Hypothalamus (tissue), 51 donors: ENCODE measurements around the gene DNAJC10.

Source experiments
- DNase-seq, 51 donors: peaks; one replicate each; lab custom pipeline; 2025; lab: John Stamatoyannopoulos, UW

Gene DNAJC10

DNA sequence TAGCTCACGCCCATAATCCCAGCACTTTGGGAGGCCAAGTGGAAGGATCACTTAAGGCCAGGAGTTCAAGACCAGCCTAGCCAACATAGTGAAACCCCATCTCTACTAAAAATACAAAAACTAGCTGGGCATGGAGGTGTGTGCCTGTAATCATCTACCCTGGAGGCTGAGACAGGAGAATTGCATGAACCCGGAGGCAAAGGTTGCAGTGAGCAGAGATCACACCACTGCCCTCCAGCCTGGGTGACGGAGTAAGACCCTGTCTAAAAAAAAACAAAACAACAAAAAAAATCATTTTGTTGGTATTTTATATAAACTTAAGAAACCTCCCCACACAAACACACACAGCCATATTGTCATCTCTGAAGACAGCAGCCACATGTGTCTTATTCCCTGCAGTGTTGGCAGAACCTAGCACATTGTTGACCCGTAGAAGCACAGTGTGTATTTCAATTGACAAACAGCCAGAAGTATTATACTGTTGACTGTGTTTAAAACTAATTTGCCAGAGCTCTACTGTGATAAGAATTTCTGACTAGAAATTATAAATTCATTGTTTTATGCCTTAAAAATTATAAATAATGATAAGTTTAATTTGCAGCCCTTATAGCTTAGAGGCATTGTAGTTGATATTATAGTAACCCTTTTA, 68.1 kb downstream of the DNAJC10 start:
- no peak for DNase-seq

DNA sequence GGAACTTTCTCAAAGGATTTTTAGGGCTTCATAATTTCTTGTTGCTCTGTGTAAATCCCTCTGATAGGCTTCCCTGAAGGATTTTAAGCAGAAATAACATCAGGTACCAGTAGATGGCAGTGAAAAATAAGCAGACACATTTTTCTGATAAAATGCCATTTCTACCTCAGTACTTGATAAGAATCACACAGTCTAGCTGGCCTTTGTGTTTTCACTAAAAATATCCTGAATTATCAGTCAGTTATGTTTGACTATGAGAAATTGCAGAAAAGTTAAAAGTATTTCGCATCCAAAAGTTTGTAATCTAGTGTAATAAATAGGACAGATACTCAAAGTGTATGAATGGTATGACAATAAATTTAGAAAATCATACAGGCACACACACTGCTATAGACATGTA, 68.7 kb downstream of the DNAJC10 start:
- DNase-seq: peak in 1 of 51 donors; percentile 9

DNA sequence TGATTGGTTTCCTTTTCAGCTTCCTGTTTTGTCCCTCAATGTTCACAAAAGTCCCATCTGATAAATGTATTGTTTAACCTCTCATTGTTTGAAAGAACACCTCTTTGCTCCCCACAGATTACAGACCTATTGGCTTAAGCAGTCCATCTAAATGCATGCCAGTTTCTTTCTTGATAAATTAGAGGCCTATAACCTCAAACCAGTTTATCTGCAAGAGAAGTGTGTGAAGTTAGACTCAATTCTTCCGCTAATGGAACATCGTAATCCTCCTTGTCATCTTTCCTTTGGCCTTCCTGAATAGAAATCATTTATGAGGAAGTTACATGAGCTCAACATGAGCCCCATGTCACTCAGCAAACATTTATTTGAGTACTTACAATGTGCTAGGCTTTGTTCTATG, 76.4 kb downstream of the DNAJC10 start:
- no peak for DNase-seq

DNA sequence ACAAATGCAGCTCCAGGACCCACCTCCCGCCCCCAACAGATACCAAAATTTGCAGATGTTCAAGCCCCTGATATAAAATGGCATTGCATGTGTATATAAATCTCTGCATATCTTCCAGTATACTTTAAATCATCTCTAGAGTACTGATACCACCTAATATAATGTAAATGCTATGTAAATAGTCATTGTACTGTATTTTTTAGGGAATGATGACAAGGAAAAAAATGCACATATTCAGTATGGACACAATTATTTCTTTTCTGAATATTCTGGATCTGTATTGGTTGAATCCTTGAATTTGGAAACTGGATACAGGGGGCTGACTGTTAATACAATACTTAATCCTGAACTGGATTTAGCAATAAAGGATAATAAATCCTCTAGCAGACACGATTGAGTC, 82.7 kb downstream of the DNAJC10 start:
- DNase-seq: no peak

DNA sequence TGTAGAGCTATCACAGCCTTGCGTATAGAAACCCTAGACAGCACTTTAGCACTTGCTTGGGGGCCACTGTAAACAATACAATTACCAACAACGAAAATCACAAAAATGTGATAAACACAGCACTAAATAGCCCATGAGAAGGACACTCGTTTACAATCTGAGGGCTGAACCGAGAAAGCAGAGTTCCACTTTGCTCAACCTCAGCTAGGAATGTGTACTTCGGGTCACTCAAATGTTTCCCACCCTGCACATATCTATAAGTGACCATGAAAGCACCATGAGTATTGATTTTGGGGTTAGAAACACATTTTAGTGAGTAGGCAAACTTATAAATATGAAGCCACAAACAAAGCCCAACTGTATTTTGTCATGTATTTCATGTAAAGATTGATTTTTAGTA, 88.1 kb downstream of the DNAJC10 start:
- DNase-seq: no peak

DNA sequence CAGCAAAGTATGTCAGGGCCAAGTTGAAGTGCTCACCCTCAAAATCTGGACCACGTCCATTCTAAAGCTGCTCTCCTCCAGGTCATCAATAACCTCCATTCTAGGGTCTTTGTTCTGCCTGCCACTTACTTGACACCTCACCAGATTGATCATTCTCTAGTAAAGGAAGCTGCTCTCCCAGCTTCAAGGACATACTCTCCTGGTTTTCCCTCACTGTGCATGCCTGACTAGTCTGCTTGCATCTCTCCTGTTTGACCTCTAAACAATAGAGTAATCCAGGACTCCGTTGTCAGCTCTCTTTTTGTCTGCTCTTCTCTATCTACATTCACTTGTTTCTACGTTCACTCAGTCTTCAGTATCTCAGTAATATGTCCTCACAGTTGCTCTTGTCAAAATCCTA, 91.3 kb downstream of the DNAJC10 start:
- DNase-seq: no peak

DNA sequence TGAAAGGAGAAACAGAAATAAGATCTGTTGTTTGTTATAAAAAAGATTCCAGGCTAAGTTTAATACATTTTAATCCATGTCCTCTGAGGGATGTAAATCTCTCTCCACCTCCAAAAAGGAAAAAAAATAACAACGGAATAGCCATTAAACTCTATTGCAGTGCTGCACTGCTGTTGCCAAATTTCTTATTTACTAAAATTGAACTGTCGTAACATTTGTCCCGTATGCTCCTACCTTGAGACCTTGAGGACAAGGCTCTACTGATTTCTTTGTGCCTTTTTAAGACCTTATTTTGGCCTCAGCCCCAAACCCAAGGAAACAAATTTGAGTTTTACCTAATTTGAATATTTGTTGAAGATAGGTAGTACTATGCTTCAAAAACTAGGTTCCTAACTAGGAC, 94.0 kb downstream of the DNAJC10 start:
- DNase-seq: no peak

DNA sequence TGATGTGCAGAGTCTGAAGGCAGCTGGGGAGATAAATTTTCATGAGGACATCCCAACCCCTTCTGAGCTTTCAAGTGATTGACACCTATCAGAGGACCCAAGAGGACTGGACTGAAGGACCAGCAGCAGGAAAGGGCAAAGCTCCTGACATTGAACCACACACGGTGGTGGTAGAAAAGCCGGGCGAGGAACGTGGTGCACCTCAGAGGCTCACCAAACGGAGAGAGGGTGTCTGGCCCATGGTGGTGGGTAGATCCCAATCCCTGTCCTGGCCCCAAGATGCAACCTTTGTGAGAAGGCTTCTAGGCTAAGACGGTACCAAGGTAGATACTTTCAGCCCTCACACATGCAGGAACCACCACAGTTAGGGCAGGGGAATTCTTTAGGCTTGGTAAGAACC, 98.3 kb downstream of the DNAJC10 start:
- no peak for DNase-seq

DNA sequence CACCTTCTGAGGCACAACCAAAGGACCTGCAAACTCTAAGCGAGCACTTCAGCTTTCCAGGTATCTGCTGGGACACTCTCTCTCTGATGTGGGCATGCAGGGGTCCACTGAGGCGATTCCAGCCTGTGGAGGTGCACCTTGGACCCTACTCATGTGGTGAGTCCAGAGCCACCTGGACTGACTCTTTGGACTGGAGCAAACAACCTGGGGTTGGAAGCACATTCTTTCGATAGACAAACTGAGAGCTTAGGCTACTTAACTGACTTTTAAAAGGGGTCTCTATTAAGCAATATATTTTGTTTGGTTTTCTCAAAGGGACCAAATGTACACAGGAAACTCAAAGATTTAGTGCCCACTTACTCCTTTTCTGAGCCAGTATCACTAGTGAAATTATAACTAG, 98.7 kb downstream of the DNAJC10 start:
- no peak for DNase-seq

DNA sequence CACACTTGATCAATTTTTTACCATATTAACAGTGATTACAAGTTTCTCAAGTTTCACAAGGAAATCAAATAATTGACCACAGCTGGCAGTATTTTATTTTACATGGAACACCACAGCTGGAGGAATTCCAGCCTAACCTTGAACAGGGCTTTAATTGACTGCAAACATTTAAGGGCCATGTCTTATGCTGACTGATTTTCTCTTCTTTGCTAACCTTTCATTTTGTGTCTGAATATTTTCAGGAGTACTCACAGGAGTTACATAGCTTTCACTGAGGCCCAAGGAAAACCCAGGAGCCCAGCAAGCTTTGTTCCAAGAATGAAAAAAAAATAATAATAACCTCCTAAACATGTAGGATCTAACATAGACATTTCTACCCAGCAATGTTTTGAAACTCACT, 100.8 kb downstream of the DNAJC10 start:
- DNase-seq: no peak

DNA sequence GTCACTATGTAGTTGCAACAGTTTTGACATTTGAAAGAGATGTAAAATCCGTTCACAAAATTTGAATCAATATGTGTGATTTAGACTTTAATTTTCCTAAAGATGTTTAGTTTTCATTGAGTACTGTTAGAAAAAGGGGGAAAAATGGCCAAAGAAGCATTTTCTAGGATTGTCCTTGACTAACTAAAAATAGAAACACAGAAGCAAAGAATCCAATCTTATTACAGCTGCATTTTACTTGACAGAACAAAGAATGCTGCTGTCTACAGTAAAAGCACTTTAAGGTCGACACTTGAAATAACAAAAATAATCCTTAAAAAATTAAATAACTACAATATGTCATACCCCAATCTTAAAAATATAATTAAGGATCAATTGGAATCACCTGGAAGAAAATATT, 101.5 kb downstream of the DNAJC10 start:
- DNase-seq: no peak

DNA sequence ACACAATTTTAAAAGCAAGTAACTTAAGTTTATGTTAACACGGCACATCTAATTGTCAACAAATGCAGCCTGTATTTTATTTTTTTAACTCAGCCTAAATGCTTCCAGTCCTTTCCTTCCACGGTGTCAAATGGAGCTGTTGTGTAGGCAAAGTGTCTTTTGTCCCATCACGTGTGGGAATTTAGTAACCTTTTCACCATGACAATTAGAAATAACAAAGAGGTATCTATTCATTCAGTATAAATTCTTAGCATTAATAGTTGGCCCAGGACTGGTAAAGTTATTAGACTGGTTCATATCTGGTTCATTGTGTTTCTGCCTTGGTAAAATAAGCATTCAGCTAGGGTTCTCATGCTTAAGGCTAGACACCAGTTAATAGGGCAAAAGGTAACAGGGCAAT, 102.4 kb downstream of the DNAJC10 start:
- no peak for DNase-seq

DNA sequence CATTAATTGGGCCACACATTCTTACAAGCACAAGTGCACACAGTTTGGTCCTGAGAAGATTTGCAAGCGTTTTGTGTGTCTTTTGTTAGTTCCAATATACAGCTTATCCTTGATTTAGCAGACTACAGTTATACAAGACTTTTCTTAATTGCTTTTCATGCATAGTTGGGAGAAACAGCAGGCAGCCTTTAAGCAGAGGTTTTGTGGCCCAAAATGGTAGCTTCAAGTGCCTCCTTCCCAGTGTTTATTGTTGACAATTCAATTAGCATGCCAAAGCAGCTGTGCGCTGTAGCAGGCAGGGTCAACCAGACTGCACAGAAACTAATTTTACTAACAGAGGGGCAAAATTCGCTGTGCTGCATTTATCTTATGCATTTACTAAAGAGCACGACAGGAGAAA, 102.9 kb downstream of the DNAJC10 start:
- DNase-seq: no peak

DNA sequence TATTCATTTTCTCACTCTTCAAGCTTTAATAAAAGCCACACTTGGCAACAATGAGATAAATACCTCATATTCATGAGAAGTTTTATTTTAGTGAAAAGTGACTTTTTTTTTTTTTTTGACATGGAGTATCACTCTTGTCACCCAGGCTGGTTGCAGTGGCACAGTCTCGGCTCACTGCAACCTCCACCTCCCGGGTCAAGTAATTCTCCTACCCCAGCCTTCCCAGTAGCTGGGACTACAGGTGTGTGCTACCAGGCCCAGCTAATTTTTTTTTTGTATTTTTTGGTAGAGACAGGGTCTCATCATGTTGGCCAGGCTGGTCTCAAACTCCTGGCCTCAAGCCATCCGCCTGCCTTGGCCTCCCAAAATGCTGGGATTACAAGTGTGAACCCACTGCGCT, 103.4 kb downstream of the DNAJC10 start:
- no peak for DNase-seq

DNA sequence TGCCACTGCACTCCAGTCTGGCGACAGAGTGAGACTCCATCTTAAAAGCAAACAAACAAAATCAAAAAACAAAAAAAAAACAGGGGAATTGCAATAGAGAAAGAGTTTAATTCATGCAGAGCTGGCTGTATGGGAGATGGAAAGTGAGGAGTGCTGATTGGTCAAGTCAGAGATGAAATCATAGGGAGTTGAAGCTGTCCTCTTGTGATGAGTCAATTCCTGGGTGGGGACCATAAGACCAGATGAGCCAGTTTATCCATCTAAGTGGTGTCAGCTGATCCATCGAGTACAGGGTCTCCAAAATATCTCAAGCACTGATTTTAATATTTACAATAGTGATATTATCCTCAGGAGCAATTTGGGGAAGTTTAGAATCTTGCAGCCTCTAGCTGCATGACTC, 105.1 kb downstream of the DNAJC10 start:
- no peak for DNase-seq

DNA sequence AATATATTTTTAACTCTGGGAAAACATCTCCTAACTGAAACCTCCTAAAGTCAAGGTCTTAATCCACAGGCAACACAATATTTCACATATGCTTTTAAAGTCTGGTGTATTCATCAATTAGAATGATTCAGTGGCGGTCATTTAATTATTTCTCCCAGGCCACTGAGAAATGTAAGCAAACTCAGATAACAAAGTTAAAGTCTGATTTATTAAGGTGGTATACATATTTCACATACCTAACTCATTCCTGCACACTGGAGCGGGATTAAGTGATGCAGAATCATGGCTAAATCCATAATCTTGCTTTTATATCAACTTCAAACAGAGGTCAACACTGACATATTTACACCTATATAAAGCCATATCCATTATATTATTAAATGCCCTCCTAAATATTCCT, 106.7 kb downstream of the DNAJC10 start:
- no peak for DNase-seq

DNA sequence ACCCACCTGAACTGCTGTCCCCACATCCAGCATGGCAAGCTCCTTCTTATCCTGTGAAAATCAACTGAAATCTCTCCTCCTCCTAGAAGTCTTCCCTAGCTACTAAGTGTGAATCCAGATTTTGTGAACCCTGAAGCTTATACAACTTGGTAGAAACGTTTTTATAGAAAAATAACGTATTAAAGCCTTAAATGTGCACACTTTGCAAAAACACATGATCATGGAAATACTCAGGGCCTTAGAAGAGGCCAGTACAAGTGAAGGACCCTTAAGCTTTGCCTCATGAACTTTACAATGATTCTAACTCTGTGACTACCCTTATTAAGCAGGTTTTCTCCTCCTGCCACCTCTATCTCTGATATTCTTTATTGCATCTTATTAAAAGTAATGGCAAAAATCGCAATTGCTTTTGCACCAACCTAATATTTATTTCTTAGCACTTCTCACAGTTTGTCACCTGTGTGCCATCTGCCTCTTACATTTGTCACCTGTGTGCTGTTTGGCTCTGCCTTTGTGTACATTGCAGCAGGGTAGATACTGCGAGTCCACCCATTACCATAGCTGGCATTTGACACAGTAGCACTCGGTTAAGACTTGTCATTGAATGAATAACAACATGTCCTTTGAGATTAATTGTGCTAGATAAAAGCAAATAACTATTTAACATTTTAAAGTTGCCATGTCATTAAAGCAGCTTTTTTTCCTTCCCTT, 108.2 kb downstream of the DNAJC10 start:
- no peak for DNase-seq

DNA sequence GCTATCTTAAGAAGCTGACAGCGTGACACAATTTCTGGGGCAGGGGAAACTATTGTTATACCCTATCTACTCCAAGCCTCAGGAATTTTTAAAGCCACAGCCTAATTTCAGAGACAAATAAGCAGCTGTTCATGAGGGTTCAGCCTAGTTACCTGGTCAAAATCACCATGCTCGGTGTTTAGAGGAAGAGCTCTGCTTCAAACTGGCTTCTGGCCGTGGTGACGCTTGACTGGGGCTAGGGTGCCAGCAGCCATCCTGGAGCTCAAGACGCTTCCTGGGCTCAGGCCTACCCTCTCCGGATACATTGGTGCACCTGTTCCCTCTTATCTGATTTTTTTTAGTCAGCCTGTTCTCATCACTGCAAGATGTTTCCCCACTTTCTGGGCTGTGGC, 108.7 kb downstream of the DNAJC10 start:
- no peak for DNase-seq

DNA sequence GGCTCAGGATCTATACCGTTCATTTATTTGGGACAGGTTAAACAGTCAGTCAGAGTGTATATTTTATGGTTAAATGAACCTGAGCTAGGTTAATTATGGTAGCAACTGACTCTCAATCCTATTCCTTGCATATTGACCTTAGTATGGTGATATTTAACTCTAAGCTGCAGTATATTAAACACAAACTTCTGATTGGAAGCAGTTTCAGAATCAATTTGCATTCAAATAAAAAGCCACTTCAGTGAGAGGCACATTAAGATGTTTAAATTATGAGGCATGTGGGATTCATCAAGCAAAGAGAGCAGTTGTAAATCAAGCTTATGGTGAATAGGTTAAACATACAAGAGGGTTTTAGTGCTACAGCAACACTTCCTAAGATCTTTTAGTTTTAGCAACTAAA, 110.0 kb downstream of the DNAJC10 start:
- no peak for DNase-seq

DNA sequence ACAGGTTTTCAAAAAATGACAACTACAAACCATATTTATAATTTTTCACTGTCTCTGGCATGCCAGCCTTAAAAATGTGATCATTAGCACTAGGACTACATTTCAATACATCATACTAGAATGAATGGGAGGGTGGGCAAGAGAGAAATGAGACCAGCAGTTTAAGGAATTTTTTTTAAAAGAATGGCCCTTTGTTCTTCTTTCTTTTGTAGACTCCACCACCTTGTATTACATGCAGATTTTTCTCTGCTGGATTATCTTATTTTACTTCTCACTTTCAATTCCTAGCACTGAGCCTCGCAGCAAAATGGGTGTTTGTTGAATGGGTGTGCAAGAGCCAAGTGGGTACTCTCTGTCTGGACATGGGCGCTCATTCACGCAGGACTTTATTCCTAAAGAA, 110.4 kb downstream of the DNAJC10 start:
- DNase-seq: no peak

DNA sequence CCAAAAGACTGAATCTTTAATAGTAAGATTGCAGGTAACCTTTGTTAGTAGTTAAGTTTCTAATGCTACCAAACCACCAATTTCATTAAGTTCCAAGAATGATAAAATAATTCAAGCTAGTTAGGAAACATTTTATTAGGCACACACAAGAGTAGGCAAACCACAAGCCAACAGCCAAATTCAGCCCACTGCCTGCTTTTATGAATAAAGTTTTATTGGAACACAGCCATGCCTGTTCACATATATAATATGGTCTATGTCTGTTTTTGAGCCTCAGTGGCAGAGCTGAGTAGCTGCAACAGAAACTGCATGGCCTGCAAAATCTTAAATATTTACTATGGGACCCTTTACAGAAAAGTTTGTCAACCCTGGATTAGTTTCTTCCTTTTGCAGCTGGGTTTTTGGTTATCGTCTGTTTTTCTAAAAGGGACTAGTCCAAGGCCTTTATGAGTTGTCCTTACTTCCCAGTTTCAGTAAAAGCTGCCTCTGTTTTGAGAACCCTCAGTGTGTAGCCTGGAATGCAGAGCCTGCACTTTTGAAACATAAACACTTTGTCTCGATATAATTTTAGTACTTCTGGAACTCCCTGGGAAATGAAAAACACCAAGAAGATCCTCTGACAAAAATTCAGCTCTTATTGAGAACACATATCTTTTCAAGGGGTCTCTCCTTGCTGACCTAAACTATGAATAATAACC, 111.3 kb downstream of the DNAJC10 start:
- no peak for DNase-seq

DNA sequence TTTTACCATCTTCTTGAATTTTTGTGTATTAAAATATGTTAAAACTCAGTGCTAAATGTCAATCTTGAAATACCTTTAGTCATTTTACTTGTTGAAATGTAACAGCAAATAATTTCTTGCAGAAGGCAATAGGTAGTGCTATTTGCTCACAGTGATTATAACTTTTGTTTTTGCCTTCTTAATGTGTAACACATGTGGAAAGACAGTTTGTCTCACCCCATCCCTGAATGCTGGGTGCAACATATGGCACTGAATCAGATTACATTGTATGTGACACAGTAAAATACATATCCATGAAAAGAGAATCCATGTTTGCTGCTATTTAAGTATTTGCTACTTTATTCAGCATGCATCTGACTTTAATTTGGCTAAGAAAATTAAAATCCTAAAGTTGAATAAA, 115.0 kb downstream of the DNAJC10 start:
- DNase-seq: no peak
